Stimulated activated CD8-positive, alpha-beta memory T cell treated with anti-CD3 and anti-CD28 coated beads, Interleukin-15, amount 100 ng/mL, for 24 hours (primary cell): ENCODE measurements around the gene PNKP.

Source experiments
- DNase-seq: peaks from one replicate; pipeline ENCODE4 v3.0.0-alpha.2; 2020; ENCODE audit warnings: low read depth

The PNKP gene

GRCh38 chr19:49866933-49867782 is at the start of gene PNKP:
TSS of gene PNKP (minus strand) at chr19:49867576. CDS start at chr19:49867204, 372 bp downstream.
- peak; percentile 87 for DNase-seq

GRCh38 chr19:49915271-49915670 is 47.9 kb upstream of the PNKP start:
- DNase-seq = no peak

- no peak for DNase-seq
These were observed 46.3 kb upstream of the PNKP start for GRCh38 chr19:49913720-49914119.

GRCh38 chr19:49912965-49913685 is 45.7 kb upstream of the PNKP start:
- DNase-seq = no peak

- DNase-seq = no peak
These were observed 44.2 kb upstream of the PNKP start for GRCh38 chr19:49911381-49912145.

GRCh38 chr19:49910179-49910578 is 42.8 kb upstream of the PNKP start:
- no peak for DNase-seq

GRCh38 chr19:49908480-49909420 is 41.4 kb upstream of the PNKP start:
- DNase-seq = no peak

- DNase-seq = no peak
These were observed 40.5 kb upstream of the PNKP start for GRCh38 chr19:49907745-49908446.

- no peak for DNase-seq
These were observed 39.6 kb upstream of the PNKP start for GRCh38 chr19:49906879-49907564.

- DNase-seq = no peak
These were observed 36.8 kb upstream of the PNKP start for GRCh38 chr19:49904136-49904535.

GRCh38 chr19:49896863-49897621 is 29.7 kb upstream of the PNKP start, which contains the start of gene IL4I1:
TSS of gene IL4I1 (minus strand) at chr19:49896887. CDS start at chr19:49896160, 727 bp downstream.
- DNase-seq = no peak

- DNase-seq = no peak
These were observed 28.4 kb upstream of the PNKP start for GRCh38 chr19:49895566-49896297.

- no peak for DNase-seq
These were observed 27.6 kb upstream of the PNKP start for GRCh38 chr19:49894879-49895565.

GRCh38 chr19:49894011-49894664 is 26.8 kb upstream of the PNKP start:
- no peak for DNase-seq

- DNase-seq = no peak
These were observed 25.3 kb upstream of the PNKP start for GRCh38 chr19:49892716-49893115.

- DNase-seq = no peak
These were observed 24.0 kb upstream of the PNKP start for GRCh38 chr19:49891393-49891792.
